ENCODE measurements around the gene NRIP2. TPM values are rescaled to one million over a fixed set of nuclear protein-coding genes. Genes with fewer than 3 reads are reported as not detected.
A peak's percentile ranks its signal among the peaks of the same experiment; 100 is the strongest.

NRIP2 gene
- total and polyA plus RNA-seq, 4 donors, result 0.10 to 1.1 (median 0.73) TPM

GRCh38 chr12:2805143-2805520, 29.7 kb downstream of the NRIP2 start:
- H3K36me3 ChIP-seq (ENCODE audit: control insufficient read depth in 4 of 4, insufficient read depth in 4 of 4, low read length in 4 of 4), result peaks cover 29 to 40% (median 31%) of the 10 kb centered on the region in 4 donors
- no peak overlapping the region for H3K9ac ChIP-seq (ENCODE audit: insufficient read depth in 1 of 2, low read length in 2 of 2)
- no peaks in the 10 kb centered on the region for H3K9me3 ChIP-seq (ENCODE audit: control insufficient read depth in 4 of 4, insufficient read depth in 3 of 4, low read length in 3 of 4)
- H3K27me3 ChIP-seq (ENCODE audit: control insufficient read depth in 3 of 3, insufficient read depth in 3 of 3, low read length in 2 of 3), result no peaks in the 10 kb centered on the region
- TF ChIP-seq CTCF (IDR thresholded peaks at IDR 0.05; ENCODE audit: control extremely low read depth, extremely low read depth), result no peak
- no peak overlapping the region for H3K4me3 ChIP-seq
- no peak for DNase-seq
- no peak for ATAC-seq (ENCODE audit: insufficient read depth, low FRiP score)
- WGBS, 2 donors, result 61 to 77% methylated on average over 2 of the region's 2 CpGs
- no peak overlapping the region for H3K27ac ChIP-seq (ENCODE audit: low read depth in 1 of 2, low read length in 1 of 2)
- H3K4me1 ChIP-seq (ENCODE audit: control insufficient read depth in 5 of 5, insufficient read depth in 5 of 5, low read length in 5 of 5), result peaks cover 0 to 7% (median 0%) of the 10 kb centered on the region in 5 donors

GRCh38 chr12:2804393-2805142, 30.3 kb downstream of the NRIP2 start:
- DNase-seq (peak; percentile 56 to 72 (median 62)), ATAC-seq (ENCODE audit: insufficient read depth, low FRiP score) (no peak)
- H3K9ac ChIP-seq (ENCODE audit: insufficient read depth in 1 of 2, low read length in 2 of 2), result no peak overlapping the region
- no peaks in the 10 kb centered on the region for H3K9me3 ChIP-seq (ENCODE audit: control insufficient read depth in 4 of 4, insufficient read depth in 3 of 4, low read length in 3 of 4)
- no peak overlapping the region for H3K27ac ChIP-seq (ENCODE audit: low read depth in 1 of 2, low read length in 1 of 2)
- peaks cover 0 to 7% (median 0%) of the 10 kb centered on the region in 5 donors for H3K4me1 ChIP-seq (ENCODE audit: control insufficient read depth in 5 of 5, insufficient read depth in 5 of 5, low read length in 5 of 5)
- TF ChIP-seq CTCF (IDR thresholded peaks at IDR 0.05; ENCODE audit: control extremely low read depth, extremely low read depth), result no peak
- no peak overlapping the region for H3K4me3 ChIP-seq
- H3K27me3 ChIP-seq (ENCODE audit: control insufficient read depth in 3 of 3, insufficient read depth in 3 of 3, low read length in 2 of 3), result no peaks in the 10 kb centered on the region
- H3K36me3 ChIP-seq (ENCODE audit: control insufficient read depth in 4 of 4, insufficient read depth in 4 of 4, low read length in 4 of 4), result peaks cover 35 to 46% (median 36%) of the 10 kb centered on the region in 4 donors
- WGBS, 2 donors, result 66 to 73% methylated on average over 5 of the region's 5 CpGs

GRCh38 chr12:2803635-2804392, 31.0 kb downstream of the NRIP2 start:
- DNase-seq, result no peak
- no peaks in the 10 kb centered on the region for H3K27me3 ChIP-seq (ENCODE audit: control insufficient read depth in 3 of 3, insufficient read depth in 3 of 3, low read length in 2 of 3)
- H3K27ac ChIP-seq (ENCODE audit: low read depth in 1 of 2, low read length in 1 of 2), result peak overlapping the region in 1 of 2 donors; percentile 7
- peaks cover 35 to 53% (median 44%) of the 10 kb centered on the region in 4 donors for H3K36me3 ChIP-seq (ENCODE audit: control insufficient read depth in 4 of 4, insufficient read depth in 4 of 4, low read length in 4 of 4)
- no peaks in the 10 kb centered on the region for H3K9me3 ChIP-seq (ENCODE audit: control insufficient read depth in 4 of 4, insufficient read depth in 3 of 4, low read length in 3 of 4)
- H3K9ac ChIP-seq (ENCODE audit: insufficient read depth in 1 of 2, low read length in 2 of 2), result no peak overlapping the region
- H3K4me1 ChIP-seq (ENCODE audit: control insufficient read depth in 5 of 5, insufficient read depth in 5 of 5, low read length in 5 of 5), result peaks cover 0 to 7% (median 0%) of the 10 kb centered on the region in 5 donors
- ATAC-seq (ENCODE audit: insufficient read depth, low FRiP score), result no peak
- 81 to 82% methylated on average over 7 of the region's 7 CpGs for WGBS, 2 donors
- H3K4me3 ChIP-seq, result no peak overlapping the region
- no peak for TF ChIP-seq CTCF (IDR thresholded peaks at IDR 0.05; ENCODE audit: control extremely low read depth, extremely low read depth)

Data from lung (tissue), 12 donors.